ENCODE results near the gene COL3A1. TPM values are rescaled to one million over a fixed set of nuclear protein-coding genes. Genes with fewer than 3 reads are reported as not detected.

The COL3A1 gene
- polyA plus RNA-seq, 1 experiment = 1,396 TPM

DNA sequence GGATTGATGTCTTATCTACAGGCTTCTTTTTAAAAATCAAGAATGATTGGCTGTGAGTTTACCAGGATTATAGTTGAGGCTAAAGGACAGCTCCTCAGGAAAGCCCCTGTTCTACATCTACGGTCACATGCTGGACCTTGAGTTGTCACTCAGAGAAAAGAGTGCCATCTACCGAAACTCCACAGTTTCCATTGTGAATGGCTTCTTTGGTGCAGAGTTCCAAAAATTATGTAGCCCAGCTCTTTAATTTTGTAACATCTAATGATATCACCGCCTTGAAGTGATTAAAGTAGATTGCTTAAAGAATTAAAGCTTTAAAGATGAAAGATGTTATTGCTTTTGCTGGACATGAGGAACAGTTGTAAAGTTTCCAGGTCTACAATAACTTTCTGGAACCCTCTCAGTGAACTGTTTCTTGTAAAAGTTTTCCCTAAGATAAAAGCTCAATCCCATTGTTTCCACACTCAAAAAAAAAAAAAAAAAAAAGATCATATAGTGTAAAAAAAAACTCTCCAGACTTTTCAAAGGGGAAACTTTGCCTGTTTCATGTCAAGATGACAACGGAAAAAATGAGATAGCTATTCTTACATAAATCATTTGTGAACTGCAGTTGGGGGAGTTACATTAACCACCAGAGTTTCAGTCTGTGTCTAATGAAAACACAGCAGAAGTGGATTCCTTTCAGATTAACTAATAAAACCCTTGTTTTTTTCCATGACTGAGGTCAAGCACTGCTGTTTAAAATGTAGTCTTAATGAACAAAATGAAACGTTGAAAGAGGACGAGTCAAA, 4.3 kb downstream of the COL3A1 start:
- DNase-seq (ENCODE audit: low read depth, low spot score) = no peak
- peak overlapping the region; percentile 63 for H3K27ac ChIP-seq (ENCODE audit: low read depth, low read length)
- POLR2A ChIA-PET = interaction anchor here (0.7 to 1.6 kb wide), 3 partner anchors 9 to 454 kb away, joined by 3 read pairs; no protein-coding TSS in a partner anchor
- H3K27me3 ChIP-seq (ENCODE audit: control insufficient read depth, insufficient read depth, low read length) = no peaks in the 10 kb centered on the region
- H3K9me3 ChIP-seq (ENCODE audit: control insufficient read depth, insufficient read depth, low read length) = no peaks in the 10 kb centered on the region
- CTCF ChIA-PET = interaction anchor here (0.6 to 4.9 kb wide), 10 partner anchors 65 to 453 kb away, joined by 3 to 101 read pairs (median 4); no protein-coding TSS in a partner anchor
- TF ChIP-seq, protein P1, sequence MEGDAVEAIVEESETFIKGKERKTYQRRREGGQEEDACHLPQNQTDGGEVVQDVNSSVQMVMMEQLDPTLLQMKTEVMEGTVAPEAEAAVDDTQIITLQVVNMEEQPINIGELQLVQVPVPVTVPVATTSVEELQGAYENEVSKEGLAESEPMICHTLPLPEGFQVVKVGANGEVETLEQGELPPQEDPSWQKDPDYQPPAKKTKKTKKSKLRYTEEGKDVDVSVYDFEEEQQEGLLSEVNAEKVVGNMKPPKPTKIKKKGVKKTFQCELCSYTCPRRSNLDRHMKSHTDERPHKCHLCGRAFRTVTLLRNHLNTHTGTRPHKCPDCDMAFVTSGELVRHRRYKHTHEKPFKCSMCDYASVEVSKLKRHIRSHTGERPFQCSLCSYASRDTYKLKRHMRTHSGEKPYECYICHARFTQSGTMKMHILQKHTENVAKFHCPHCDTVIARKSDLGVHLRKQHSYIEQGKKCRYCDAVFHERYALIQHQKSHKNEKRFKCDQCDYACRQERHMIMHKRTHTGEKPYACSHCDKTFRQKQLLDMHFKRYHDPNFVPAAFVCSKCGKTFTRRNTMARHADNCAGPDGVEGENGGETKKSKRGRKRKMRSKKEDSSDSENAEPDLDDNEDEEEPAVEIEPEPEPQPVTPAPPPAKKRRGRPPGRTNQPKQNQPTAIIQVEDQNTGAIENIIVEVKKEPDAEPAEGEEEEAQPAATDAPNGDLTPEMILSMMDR (IDR thresholded peaks at IDR 0.05; ENCODE audit: low read depth, low read length) = peak; percentile 38
- H3K4me3 ChIP-seq (ENCODE audit: low read depth, low read length) = peak overlapping the region; percentile 69

- H3K9me3 ChIP-seq (ENCODE audit: control insufficient read depth, insufficient read depth, low read length) = no peaks in the 10 kb centered on the region
- TF ChIP-seq, protein P1 (IDR thresholded peaks at IDR 0.05; ENCODE audit: low read depth, low read length) = no peak
- H3K27ac ChIP-seq (ENCODE audit: low read depth, low read length) = no peak overlapping the region
- H3K27me3 ChIP-seq (ENCODE audit: control insufficient read depth, insufficient read depth, low read length) = no peaks in the 10 kb centered on the region
- no peak for DNase-seq (ENCODE audit: low read depth, low spot score)
- ChIA-PET POLR2A (interaction anchor here (0.7 kb wide), 1 partner anchor 141 kb away, joined by 3 read pairs; no protein-coding TSS in a partner anchor), CTCF (interaction anchor here (0.6 to 4.9 kb wide), 6 partner anchors 64 to 454 kb away, joined by 3 to 101 read pairs (median 5); no protein-coding TSS in a partner anchor)
- H3K4me3 ChIP-seq (ENCODE audit: low read depth, low read length) = peak overlapping the region; percentile 69
Observed at GRCh38 chr2:188979187-188980114, 5.3 kb downstream of the COL3A1 start.

DNA sequence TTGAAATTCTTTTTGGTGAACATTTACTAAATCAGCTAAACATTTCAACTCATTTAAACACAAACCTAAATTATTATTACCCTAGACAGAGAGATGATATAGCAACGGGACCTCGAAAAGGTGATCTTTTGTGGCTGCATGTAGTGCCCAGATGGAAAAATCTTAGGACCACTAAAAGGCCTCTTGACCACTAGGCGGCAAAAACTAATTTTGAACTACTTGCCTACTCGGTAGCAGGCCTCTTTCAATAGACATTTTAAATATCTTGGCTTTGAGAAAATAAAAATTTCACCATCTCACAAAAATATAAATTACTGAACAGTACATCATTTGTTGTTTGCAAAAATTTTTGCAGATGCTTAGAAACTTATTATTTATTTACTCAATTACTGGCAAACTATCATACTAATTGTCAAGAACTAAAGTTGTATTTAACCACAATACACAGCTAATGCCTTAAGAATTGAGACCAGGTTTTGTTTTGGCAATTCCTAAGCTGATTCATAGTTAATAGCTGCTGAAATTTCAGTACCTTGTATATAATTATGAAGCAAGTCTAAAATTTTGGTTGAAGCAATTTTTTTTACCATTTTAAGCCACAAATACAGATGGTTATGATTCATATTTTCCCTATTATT, 9.4 kb downstream of the COL3A1 start:
- H3K27ac ChIP-seq (ENCODE audit: low read depth, low read length) = no peak overlapping the region
- DNase-seq (ENCODE audit: low read depth, low spot score) = no peak
- POLR2A ChIA-PET = interaction anchor here (1.3 to 1.6 kb wide), 2 partner anchors 21 to 31 kb away, joined by 3 to 4 read pairs; no protein-coding TSS in a partner anchor
- H3K27me3 ChIP-seq (ENCODE audit: control insufficient read depth, insufficient read depth, low read length) = no peaks in the 10 kb centered on the region
- TF ChIP-seq, protein P1 (IDR thresholded peaks at IDR 0.05; ENCODE audit: low read depth, low read length) = peak; percentile 60
- H3K9me3 ChIP-seq (ENCODE audit: control insufficient read depth, insufficient read depth, low read length) = no peaks in the 10 kb centered on the region
- no peak overlapping the region; the same call in 1 of the 2 replicates for H3K4me3 ChIP-seq (ENCODE audit: low read depth, low read length)
- CTCF ChIA-PET = interaction anchor here (0.6 to 4.1 kb wide), 12 partner anchors 9 to 464 kb away, joined by 3 to 56 read pairs (median 4); partner anchors contain the start of gene COL3A1

DNA sequence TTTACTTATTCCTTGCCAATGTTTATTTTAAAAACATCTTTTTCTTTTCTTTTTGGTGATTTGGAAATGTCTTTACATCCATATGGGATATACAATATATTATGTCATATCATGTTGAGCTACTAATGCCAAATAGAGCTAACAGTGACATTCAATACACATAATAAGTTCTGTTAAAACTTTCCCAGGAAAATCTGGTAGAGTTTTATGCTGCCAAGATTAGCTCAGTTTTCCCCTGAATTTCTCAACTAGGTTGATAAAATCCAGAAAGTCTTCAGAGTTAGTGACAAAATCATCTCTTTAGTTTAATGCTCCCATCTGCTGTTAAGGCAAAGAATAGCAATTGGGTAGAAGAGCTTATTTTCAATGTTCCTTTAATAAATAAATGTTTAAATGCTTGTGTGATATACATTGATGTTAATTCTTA, 9.9 kb downstream of the COL3A1 start:
- TF ChIP-seq, protein P1 (IDR thresholded peaks at IDR 0.05; ENCODE audit: low read depth, low read length) = peak; percentile 46
- DNase-seq (ENCODE audit: low read depth, low spot score) = no peak
- no peak overlapping the region for H3K4me3 ChIP-seq (ENCODE audit: low read depth, low read length)

More for the DNA sequence above, 9.9 kb downstream of the COL3A1 start:
- ChIA-PET CTCF (interaction anchor here (0.6 to 4.1 kb wide), 11 partner anchors 9 to 465 kb away, joined by 3 to 56 read pairs (median 4); partner anchors contain the start of gene COL3A1), POLR2A (interaction anchor here (1.3 to 1.6 kb wide), 2 partner anchors 21 to 30 kb away, joined by 3 to 4 read pairs; no protein-coding TSS in a partner anchor)
- H3K9me3 ChIP-seq (ENCODE audit: control insufficient read depth, insufficient read depth, low read length) = no peaks in the 10 kb centered on the region
- H3K27ac ChIP-seq (ENCODE audit: low read depth, low read length) = no peak overlapping the region
- H3K27me3 ChIP-seq (ENCODE audit: control insufficient read depth, insufficient read depth, low read length) = no peaks in the 10 kb centered on the region
